Measurements from ENCODE around the gene PLCD3. TPM values are rescaled to one million over a fixed set of nuclear protein-coding genes. Genes with fewer than 3 reads are reported as not detected.

The PLCD3 gene
- 24.1 and 28.6 TPM in 2 replicates for total RNA-seq (2014; rRNA removed; shearing (Covaris generic))

DNA sequence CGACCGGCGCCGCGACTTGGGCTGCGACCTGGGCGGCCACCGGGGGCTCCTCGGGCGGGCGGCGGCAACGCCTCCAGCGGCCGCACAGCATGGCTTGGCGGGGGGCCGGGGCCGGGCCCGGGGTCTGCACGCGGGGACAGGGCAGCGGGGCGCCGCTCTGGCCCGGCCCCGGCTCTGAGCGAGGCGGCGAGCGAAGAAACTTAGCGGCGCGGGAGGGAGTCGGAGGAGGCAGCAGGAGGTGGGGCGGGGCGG is at the start of gene PLCD3:
TSS of gene PLCD3 (minus strand) at position 196 of the 252 bp plus-strand sequence. CDS start at position 91, 105 bp downstream.
- no peaks in the 10 kb centered on the region; the same call in 1 of the 2 replicates for H3K36me3 ChIP-seq (replicated peaks; ENCODE audit: control insufficient read depth, insufficient read depth, low read length)
- H3K4me3 ChIP-seq (ENCODE audit: insufficient read depth, low read depth, low read length): peak within 1 kb of the TSS; percentile 76
- no peaks in the 10 kb centered on the region for H3K27me3 ChIP-seq (ENCODE audit: control insufficient read depth, insufficient read depth, low read length)
- DNase-seq: peak; percentile 99

DNA sequence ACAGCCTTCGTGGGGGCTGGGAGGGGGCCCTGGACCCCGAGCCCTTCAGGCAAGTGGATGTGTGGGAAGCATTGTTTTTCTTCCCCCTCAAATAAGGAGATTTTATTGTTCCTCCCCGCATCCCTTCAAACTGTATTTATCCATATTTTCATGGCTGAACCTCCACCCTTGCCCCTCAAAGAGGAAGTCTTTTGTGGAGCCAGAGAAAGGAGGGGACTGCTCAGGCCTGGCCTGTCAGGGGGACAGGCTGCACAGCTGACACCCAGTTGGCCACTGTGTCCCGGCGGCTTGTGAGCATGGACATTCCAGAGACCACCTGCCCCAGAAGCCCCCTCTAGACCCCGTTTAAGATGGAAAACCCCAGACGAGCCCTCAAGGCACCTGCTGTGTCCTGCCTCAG is 45.2 kb upstream of the PLCD3 start:
- no peak for DNase-seq
- no peaks in the 10 kb centered on the region for H3K36me3 ChIP-seq (replicated peaks; ENCODE audit: control insufficient read depth, insufficient read depth, low read length)
- H3K27me3 ChIP-seq (ENCODE audit: control insufficient read depth, insufficient read depth, low read length): no peaks in the 10 kb centered on the region
- no peak overlapping the region for H3K4me3 ChIP-seq (ENCODE audit: insufficient read depth, low read depth, low read length)

- DNase-seq: no peak
- Histone ChIP-seq H3K27me3 (ENCODE audit: control insufficient read depth, insufficient read depth, low read length) (no peaks in the 10 kb centered on the region), H3K4me3 (ENCODE audit: insufficient read depth, low read depth, low read length) (no peak overlapping the region), H3K36me3 (replicated peaks; ENCODE audit: control insufficient read depth, insufficient read depth, low read length) (no peaks in the 10 kb centered on the region)
Measured at GRCh38 chr17:45175759-45176115, 43.4 kb upstream of the PLCD3 start.

DNA sequence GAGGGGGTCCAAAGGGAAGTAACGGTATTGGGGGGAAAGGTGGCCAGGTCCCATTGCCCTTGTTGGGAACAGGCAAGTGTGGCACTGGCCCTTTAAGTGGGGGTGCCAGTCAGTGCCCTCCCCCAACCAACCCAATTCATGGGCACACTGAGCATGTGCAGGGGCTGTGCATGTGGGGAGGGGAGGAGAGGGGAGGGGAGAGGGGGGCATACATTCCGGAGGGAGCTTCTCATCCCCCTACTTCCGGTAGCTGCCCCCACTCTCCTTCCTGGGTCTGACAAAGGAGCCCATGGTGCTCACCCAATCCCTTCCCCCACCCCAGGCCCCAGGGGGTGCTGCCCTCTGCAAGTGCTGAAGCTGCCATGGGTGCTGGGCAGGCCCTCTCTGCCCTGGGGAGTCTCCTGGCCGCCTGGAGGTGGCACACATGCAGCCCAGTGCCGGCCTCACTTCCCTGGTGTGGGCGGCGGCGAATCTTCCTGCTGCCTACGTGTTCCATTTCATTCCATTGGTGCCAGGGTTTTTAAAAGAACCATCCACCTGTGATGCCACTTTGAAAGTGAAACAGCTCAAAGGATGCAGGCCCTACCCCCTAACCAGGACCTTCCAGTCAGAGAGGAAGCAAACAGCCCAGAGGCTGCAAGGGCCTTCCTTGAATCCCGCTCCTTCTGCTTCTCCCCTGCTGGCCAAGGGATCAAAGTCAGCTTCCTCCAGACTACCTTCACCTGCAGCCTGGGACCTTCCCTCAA is 40.4 kb upstream of the PLCD3 start:
- no peaks in the 10 kb centered on the region for H3K36me3 ChIP-seq (replicated peaks; ENCODE audit: control insufficient read depth, insufficient read depth, low read length)
- no peak overlapping the region for H3K4me3 ChIP-seq (ENCODE audit: insufficient read depth, low read depth, low read length)
- DNase-seq: peak; percentile 84
- no peaks in the 10 kb centered on the region for H3K27me3 ChIP-seq (ENCODE audit: control insufficient read depth, insufficient read depth, low read length)

DNA sequence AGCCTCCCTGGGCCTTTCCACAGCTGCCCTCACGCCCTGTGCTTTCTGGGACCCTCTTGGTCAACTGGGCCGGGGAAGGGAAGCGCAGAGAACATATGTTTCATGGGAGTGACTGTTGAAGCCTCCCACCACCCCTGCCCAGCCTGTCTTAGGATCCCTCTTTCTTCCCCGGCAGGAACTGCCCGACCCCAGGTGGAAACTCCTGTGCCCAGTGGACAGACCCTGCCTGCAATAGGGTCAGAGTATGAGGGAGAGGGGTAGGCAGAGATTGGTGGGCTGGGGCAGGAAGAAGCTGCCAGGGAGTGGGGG is 39.9 kb upstream of the PLCD3 start:
- no peak overlapping the region for H3K4me3 ChIP-seq (ENCODE audit: insufficient read depth, low read depth, low read length)
- H3K27me3 ChIP-seq (ENCODE audit: control insufficient read depth, insufficient read depth, low read length): no peaks in the 10 kb centered on the region
- no peaks in the 10 kb centered on the region for H3K36me3 ChIP-seq (replicated peaks; ENCODE audit: control insufficient read depth, insufficient read depth, low read length)
- peak; percentile 68 for DNase-seq

GRCh38 chr17:45171338-45172231 is 39.3 kb upstream of the PLCD3 start:
- DNase-seq: peak; percentile 82
- no peaks in the 10 kb centered on the region for H3K36me3 ChIP-seq (replicated peaks; ENCODE audit: control insufficient read depth, insufficient read depth, low read length)
- no peaks in the 10 kb centered on the region for H3K27me3 ChIP-seq (ENCODE audit: control insufficient read depth, insufficient read depth, low read length)
- H3K4me3 ChIP-seq (ENCODE audit: insufficient read depth, low read depth, low read length): no peak overlapping the region

DNA sequence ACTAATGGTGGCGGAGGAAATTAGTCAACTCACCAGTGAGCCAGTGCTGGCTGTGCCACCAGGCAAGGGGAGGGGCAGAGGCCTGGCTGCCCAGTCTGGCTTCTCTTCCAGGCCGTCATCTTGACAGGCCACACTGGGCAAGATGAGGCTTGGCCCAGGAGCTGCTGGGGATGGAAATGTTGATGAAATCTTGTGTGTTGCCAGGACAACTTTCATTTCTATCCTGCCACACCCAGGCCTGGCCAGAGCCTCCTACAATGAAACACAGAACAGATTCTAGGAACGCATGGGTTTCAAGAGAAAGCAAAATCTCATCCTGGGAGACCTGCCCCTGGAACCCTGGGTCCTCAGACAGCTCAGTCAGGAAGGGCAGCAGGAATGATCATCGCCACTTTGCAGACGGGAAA is 38.6 kb upstream of the PLCD3 start:
- Histone ChIP-seq H3K27me3 (ENCODE audit: control insufficient read depth, insufficient read depth, low read length) (no peaks in the 10 kb centered on the region), H3K4me3 (ENCODE audit: insufficient read depth, low read depth, low read length) (no peak overlapping the region)
- peak; percentile 66 for DNase-seq

DNA sequence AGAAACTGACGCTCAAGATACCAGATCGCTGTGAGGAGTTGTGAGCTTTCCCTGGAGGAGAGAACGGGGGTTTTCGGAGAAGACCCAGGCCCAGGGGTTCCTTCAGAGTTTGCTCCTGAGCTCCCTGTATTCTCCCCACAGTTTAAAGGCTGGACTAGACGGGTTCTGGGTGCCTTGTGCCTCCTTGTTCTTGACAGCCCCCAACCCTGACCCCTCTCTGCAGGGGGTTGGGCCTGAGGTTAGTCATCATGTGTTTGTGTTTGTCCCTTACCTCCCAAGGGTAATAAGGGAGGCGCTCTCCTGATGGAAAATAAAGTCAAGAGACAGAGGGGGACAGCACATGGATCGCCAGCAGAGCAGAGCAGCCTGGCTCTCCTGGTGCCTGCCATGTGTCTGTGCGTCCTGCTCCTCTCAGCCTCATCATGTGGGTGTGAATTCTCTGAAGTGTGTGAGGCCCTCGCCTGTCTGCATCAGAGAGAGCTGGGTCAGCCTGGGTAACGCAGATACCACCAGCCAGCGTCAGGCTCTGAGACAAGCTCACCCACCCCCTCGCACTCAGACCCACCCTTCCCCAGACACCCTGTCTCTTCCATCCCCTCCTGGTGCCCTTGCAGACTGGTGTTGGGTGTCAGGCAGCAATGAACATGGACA is 38.1 kb upstream of the PLCD3 start:
- no peak overlapping the region for H3K4me3 ChIP-seq (ENCODE audit: insufficient read depth, low read depth, low read length)
- H3K36me3 ChIP-seq (replicated peaks; ENCODE audit: control insufficient read depth, insufficient read depth, low read length): no peaks in the 10 kb centered on the region
- no peaks in the 10 kb centered on the region for H3K27me3 ChIP-seq (ENCODE audit: control insufficient read depth, insufficient read depth, low read length)
- DNase-seq: peak; percentile 38

More for the DNA sequence above, 38.6 kb upstream of the PLCD3 start:
- H3K36me3 ChIP-seq (replicated peaks; ENCODE audit: control insufficient read depth, insufficient read depth, low read length): no peaks in the 10 kb centered on the region

DNA sequence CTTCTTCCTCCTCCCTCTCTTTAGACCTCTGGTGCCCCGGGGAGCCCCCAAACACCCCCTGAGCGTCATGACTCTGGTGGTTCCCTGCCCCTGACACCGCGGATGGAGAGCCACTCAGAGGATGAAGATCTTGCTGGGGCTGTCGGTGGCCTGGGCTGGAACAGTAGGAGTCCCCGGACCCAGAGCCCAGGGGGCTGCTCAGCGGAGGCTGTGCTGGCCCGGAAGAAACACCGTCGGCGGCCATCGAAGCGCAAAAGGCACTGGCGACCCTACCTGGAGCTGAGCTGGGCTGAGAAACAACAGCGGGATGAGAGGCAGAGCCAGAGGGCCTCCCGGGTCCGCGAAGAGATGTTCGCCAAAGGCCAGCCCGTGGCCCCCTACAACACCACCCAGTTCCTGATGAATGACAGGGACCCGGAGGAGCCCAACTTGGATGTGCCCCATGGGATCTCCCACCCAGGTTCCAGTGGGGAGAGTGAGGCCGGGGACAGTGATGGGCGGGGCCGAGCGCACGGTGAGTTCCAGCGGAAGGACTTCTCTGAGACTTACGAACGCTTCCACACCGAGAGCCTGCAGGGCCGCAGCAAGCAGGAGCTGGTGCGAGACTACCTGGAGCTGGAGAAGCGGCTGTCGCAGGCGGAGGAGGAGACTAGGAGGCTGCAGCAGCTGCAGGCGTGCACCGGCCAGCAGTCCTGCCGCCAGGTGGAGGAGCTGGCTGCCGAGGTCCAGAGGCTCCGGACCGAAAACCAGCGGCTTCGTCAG is 36.9 kb upstream of the PLCD3 start:
- peak; percentile 51 for DNase-seq
- H3K4me3 ChIP-seq (ENCODE audit: insufficient read depth, low read depth, low read length): no peak overlapping the region
- 0 out of 2 replicates have a peak, but pooled peaks cover 2% of the 10 kb centered on the region for H3K36me3 ChIP-seq (replicated peaks; ENCODE audit: control insufficient read depth, insufficient read depth, low read length)
- no peaks in the 10 kb centered on the region for H3K27me3 ChIP-seq (ENCODE audit: control insufficient read depth, insufficient read depth, low read length)

GRCh38 chr17:45164734-45165269 is 32.5 kb upstream of the PLCD3 start:
- H3K4me3 ChIP-seq (ENCODE audit: insufficient read depth, low read depth, low read length): no peak overlapping the region
- H3K36me3 ChIP-seq (replicated peaks; ENCODE audit: control insufficient read depth, insufficient read depth, low read length): 0 out of 2 replicates have a peak, but pooled peaks cover 2% of the 10 kb centered on the region
- H3K27me3 ChIP-seq (ENCODE audit: control insufficient read depth, insufficient read depth, low read length): no peaks in the 10 kb centered on the region
- DNase-seq: no peak

GRCh38 chr17:45162025-45162687 is 29.8 kb upstream of the PLCD3 start:
- H3K27me3 ChIP-seq (ENCODE audit: control insufficient read depth, insufficient read depth, low read length): no peaks in the 10 kb centered on the region
- H3K36me3 ChIP-seq (replicated peaks; ENCODE audit: control insufficient read depth, insufficient read depth, low read length): 0 out of 2 replicates have a peak, but pooled peaks cover 2% of the 10 kb centered on the region
- no peak for DNase-seq
- H3K4me3 ChIP-seq (ENCODE audit: insufficient read depth, low read depth, low read length): peak overlapping the region; percentile 34

GRCh38 chr17:45161288-45162024 is 29.1 kb upstream of the PLCD3 start, which contains the start of gene HEXIM2:
Gene HEXIM2 (plus strand): TSS chr17:45161875. CDS start chr17:45162794, 919 bp downstream.
- 0 out of 2 replicates have a peak, but pooled peaks cover 2% of the 10 kb centered on the region for H3K36me3 ChIP-seq (replicated peaks; ENCODE audit: control insufficient read depth, insufficient read depth, low read length)
- DNase-seq: peak; percentile 97
- H3K27me3 ChIP-seq (ENCODE audit: control insufficient read depth, insufficient read depth, low read length): no peaks in the 10 kb centered on the region
- H3K4me3 ChIP-seq (ENCODE audit: insufficient read depth, low read depth, low read length): peak within 1 kb of the TSS; percentile 97

Data from H7 (cell line).